ENCODE measurements around the gene SYNCRIP. TPM values are rescaled to one million over a fixed set of nuclear protein-coding genes. Genes with fewer than 3 reads are reported as not detected.
A peak's percentile ranks its signal among the peaks of the same experiment; 100 is the strongest.

SYNCRIP gene
- total and polyA plus RNA-seq, 2 of the 13 experiments (the other 11 are each of a cell fraction or from before 2014, with no cell fraction given), result 8.1 to 112 TPM

GRCh38 chr6:85592033-85592432 is 50.7 kb downstream of the SYNCRIP start (continued):
- TF ChIP-seq PAXIP1 (CRISPR knock-in tag; conservative IDR thresholded peaks at IDR 0.05) (0 out of 2 replicates have a peak, but pooled peaks have one; percentile 52), HNF1A (IDR thresholded peaks at IDR 0.05; ENCODE audit: low read depth) (peak; percentile 58; the same call in 1 of the 2 replicates), HNF1A (CRISPR knock-in tag; IDR thresholded peaks at IDR 0.05; ENCODE audit: borderline replicate concordance) (no peak; the same call in 1 of the 2 replicates), FOXJ3 (CRISPR knock-in tag; IDR thresholded peaks at IDR 0.05; ENCODE audit: borderline replicate concordance) (peak; percentile 37; the same call in 1 of the 2 replicates), NKX3-1 (CRISPR knock-in tag; IDR thresholded peaks at IDR 0.05) (no peak), RARA (CRISPR knock-in tag; IDR thresholded peaks at IDR 0.05) (no peak), YEATS2 (CRISPR knock-in tag; IDR thresholded peaks at IDR 0.05; ENCODE audit: borderline replicate concordance) (no peak), ZNF782 (CRISPR knock-in tag; IDR thresholded peaks at IDR 0.05; ENCODE audit: borderline replicate concordance) (no peak), ATF4 (CRISPR knock-in tag; IDR thresholded peaks at IDR 0.05) (0 out of 4 replicates have a peak, but pooled peaks of 1 of the 2 experiments have one; percentile 17)

Measured in HepG2 (cell line).